Endodermal cell (in vitro differentiated cells): ENCODE results near the gene ZBTB7C. TPM values are rescaled to one million over a fixed set of nuclear protein-coding genes. Genes with fewer than 3 reads are reported as not detected.

Source experiments
- DNase-seq: peaks from one replicate; pipeline ENCODE4 v3.0.0-alpha.2; 2017
- H3K27ac ChIP-seq: 2 replicates; pipeline ENCODE4 v1.5.1; 2013; ENCODE audit warnings: mild to moderate bottlenecking, low read depth, low read length, moderate library complexity
- H3K27me3 ChIP-seq: 2 replicates; pipeline ENCODE4 v1.6.1; 2013; ENCODE audit warnings: mild to moderate bottlenecking, low read length, moderate library complexity; ENCODE audit not compliant: insufficient read depth, control insufficient read depth, poor library complexity, severe bottlenecking
- H3K36me3 ChIP-seq: 2 replicates; pipeline ENCODE4 v1.7.0; 2013; ENCODE audit warnings: mild to moderate bottlenecking, low read length, moderate library complexity; ENCODE audit not compliant: control insufficient read depth, insufficient read depth
- H3K4me1 ChIP-seq: one replicate; pipeline ENCODE4 v1.7.0; 2013; ENCODE audit warnings: low read length; ENCODE audit not compliant: control insufficient read depth, insufficient read depth
- H3K4me3 ChIP-seq: 2 replicates; pipeline ENCODE4 v1.5.1; 2013; ENCODE audit warnings: mild to moderate bottlenecking, low read length, moderate library complexity
- H3K9ac ChIP-seq: 2 replicates; pipeline ENCODE4 v1.6.1; 2013; ENCODE audit warnings: mild to moderate bottlenecking, low read length, moderate library complexity; ENCODE audit not compliant: poor library complexity, severe bottlenecking; ENCODE audit errors: extremely low read depth
- H3K9me3 ChIP-seq: 2 replicates; pipeline ENCODE4 v1.6.1; 2013; ENCODE audit warnings: mild to moderate bottlenecking, low read length, moderate library complexity; ENCODE audit not compliant: control insufficient read depth
- H3K27ac Mint-ChIP-seq: 2 replicates; pipeline ENCODE4 v1.8.0; 2020; ENCODE audit warnings: mixed read lengths
- H3K27me3 Mint-ChIP-seq: 2 replicates; pipeline ENCODE4 v1.8.0; 2021; ENCODE audit warnings: mild to moderate bottlenecking, mixed read lengths; ENCODE audit not compliant: insufficient read depth
- H3K36me3 Mint-ChIP-seq: 2 replicates; pipeline ENCODE4 v1.8.0; 2020; ENCODE audit warnings: low read depth, mixed read lengths
- H3K4me1 Mint-ChIP-seq: 2 replicates; pipeline ENCODE4 v1.8.0; 2020; ENCODE audit warnings: mixed read lengths
- H3K4me3 Mint-ChIP-seq: 2 replicates; pipeline ENCODE4 v1.8.0; 2020; ENCODE audit warnings: mild to moderate bottlenecking, moderate library complexity, mixed read lengths
- H3K9me3 Mint-ChIP-seq: 2 replicates; pipeline ENCODE4 v1.8.0; 2020; ENCODE audit warnings: mild to moderate bottlenecking, mixed read lengths
- WGBS, 2 experiments: methylation state at CpG; one replicate each; pipeline versions ENCODE4 v1.1.5 to v1.1.7; 2013; ENCODE audit warnings: missing lambda C conversion rate in 2 of 2, mixed read lengths in 1 of 2; ENCODE audit not compliant: insufficient coverage in 1 of 2, insufficient read length in 1 of 2; 5-methylcytosine and 5-hydroxymethylcytosine counted together
- total RNA-seq, 2 donors: library from RNA; stranded (reverse); fragmentation: NEBNext Ultra II Directional in 1 of 2; extraction: Animal tissue kit (Norgen Biotek cat#: 25700) in 1 of 2; gene quantifications; 2 replicates in 1 of 2; 3 replicates in 1 of 2; pipeline ENCODE4 v1.2.1, GENCODE V29; 2021
- TF ChIP-seq, protein P1 (sequence below): fragments of 200-600 bp; sonication (generic); conservative IDR thresholded peaks from 2 replicates; pipeline ENCODE4 v1.5.0; 2021; ENCODE audit warnings: antibody characterized with exemption, mild to moderate bottlenecking

The ZBTB7C gene
- total RNA-seq, 2 donors from 2014 or later: 0.31 to 0.62 TPM

GRCh38 chr18:48029296-48029986 is 379.7 kb downstream of the ZBTB7C start:
- no peak overlapping the region for H3K27ac ChIP-seq
- H3K4me1 Mint-ChIP-seq: peaks cover 16% of the 10 kb centered on the region
- no peaks in the 10 kb centered on the region for H3K9me3 ChIP-seq
- H3K27me3 ChIP-seq: no peaks in the 10 kb centered on the region
- no peaks in the 10 kb centered on the region for H3K9me3 Mint-ChIP-seq
- 95 to 97% methylated on average over 32 to 62 of the region's 62 CpGs for WGBS, 2 experiments
- H3K4me3 Mint-ChIP-seq: no peak overlapping the region
- no peak overlapping the region for H3K27ac Mint-ChIP-seq
- no peak overlapping the region for H3K4me3 ChIP-seq
- no peak overlapping the region for H3K9ac ChIP-seq
- no peak for DNase-seq
- H3K36me3 Mint-ChIP-seq: no peaks in the 10 kb centered on the region
- H3K27me3 Mint-ChIP-seq: no peaks in the 10 kb centered on the region
- H3K36me3 ChIP-seq: no peaks in the 10 kb centered on the region
- TF ChIP-seq, protein P1, sequence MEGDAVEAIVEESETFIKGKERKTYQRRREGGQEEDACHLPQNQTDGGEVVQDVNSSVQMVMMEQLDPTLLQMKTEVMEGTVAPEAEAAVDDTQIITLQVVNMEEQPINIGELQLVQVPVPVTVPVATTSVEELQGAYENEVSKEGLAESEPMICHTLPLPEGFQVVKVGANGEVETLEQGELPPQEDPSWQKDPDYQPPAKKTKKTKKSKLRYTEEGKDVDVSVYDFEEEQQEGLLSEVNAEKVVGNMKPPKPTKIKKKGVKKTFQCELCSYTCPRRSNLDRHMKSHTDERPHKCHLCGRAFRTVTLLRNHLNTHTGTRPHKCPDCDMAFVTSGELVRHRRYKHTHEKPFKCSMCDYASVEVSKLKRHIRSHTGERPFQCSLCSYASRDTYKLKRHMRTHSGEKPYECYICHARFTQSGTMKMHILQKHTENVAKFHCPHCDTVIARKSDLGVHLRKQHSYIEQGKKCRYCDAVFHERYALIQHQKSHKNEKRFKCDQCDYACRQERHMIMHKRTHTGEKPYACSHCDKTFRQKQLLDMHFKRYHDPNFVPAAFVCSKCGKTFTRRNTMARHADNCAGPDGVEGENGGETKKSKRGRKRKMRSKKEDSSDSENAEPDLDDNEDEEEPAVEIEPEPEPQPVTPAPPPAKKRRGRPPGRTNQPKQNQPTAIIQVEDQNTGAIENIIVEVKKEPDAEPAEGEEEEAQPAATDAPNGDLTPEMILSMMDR: no peak
- no peaks in the 10 kb centered on the region for H3K4me1 ChIP-seq

- DNase-seq: no peak
- H3K27me3 ChIP-seq: no peaks in the 10 kb centered on the region
- TF ChIP-seq, protein P1: no peak
- no peaks in the 10 kb centered on the region for H3K36me3 ChIP-seq
- WGBS, 2 experiments: 90 to 100% methylated on average over 1 to 4 of the region's 4 CpGs
- H3K36me3 Mint-ChIP-seq: no peaks in the 10 kb centered on the region
- no peaks in the 10 kb centered on the region for H3K9me3 ChIP-seq
- no peak overlapping the region for H3K27ac ChIP-seq
- H3K4me3 ChIP-seq: no peak overlapping the region
- no peak overlapping the region for H3K4me3 Mint-ChIP-seq
- peaks cover 16% of the 10 kb centered on the region for H3K4me1 Mint-ChIP-seq
- no peak overlapping the region for H3K27ac Mint-ChIP-seq
- H3K4me1 ChIP-seq: no peaks in the 10 kb centered on the region
- H3K9me3 Mint-ChIP-seq: no peaks in the 10 kb centered on the region
- H3K9ac ChIP-seq: no peak overlapping the region
- no peaks in the 10 kb centered on the region for H3K27me3 Mint-ChIP-seq
Measured at GRCh38 chr18:48028696-48029095, 380.5 kb downstream of the ZBTB7C start.

GRCh38 chr18:48028081-48028480 is 381.1 kb downstream of the ZBTB7C start:
- TF ChIP-seq, protein P1: peak; percentile 63
- no peaks in the 10 kb centered on the region for H3K9me3 Mint-ChIP-seq
- H3K4me1 Mint-ChIP-seq: peaks cover 10% of the 10 kb centered on the region
- H3K27me3 Mint-ChIP-seq: no peaks in the 10 kb centered on the region
- no peak overlapping the region for H3K27ac Mint-ChIP-seq
- Histone ChIP-seq H3K27me3 (no peaks in the 10 kb centered on the region), H3K27ac (no peak overlapping the region), H3K36me3 (no peaks in the 10 kb centered on the region), H3K4me1 (no peaks in the 10 kb centered on the region), H3K9ac (no peak overlapping the region), H3K9me3 (no peaks in the 10 kb centered on the region), H3K4me3 (no peak overlapping the region)
- H3K4me3 Mint-ChIP-seq: no peak overlapping the region
- WGBS, 2 experiments: 86 to 87% methylated on average over 5 to 6 of the region's 6 CpGs
- no peak for DNase-seq
- no peaks in the 10 kb centered on the region for H3K36me3 Mint-ChIP-seq
